Activated CD4-positive, CD25-positive, alpha-beta regulatory T cell treated with anti-CD3 and anti-CD28 coated beads, Interleukin-2, amount 50 U/mL, for 16 hours (primary cell): Measurements from ENCODE around the gene TMLHE.
"Not testable (repeated sequence)": the region's sequence is repeated elsewhere in the genome, so short reads cannot be mapped to it uniquely, and the experiment has no call there.

Experiments used
- DNase-seq: peaks from one replicate; pipeline ENCODE4 v3.0.0-alpha.2; 2020; ENCODE audit warnings: low read depth, low spot score

Gene TMLHE, protein sequence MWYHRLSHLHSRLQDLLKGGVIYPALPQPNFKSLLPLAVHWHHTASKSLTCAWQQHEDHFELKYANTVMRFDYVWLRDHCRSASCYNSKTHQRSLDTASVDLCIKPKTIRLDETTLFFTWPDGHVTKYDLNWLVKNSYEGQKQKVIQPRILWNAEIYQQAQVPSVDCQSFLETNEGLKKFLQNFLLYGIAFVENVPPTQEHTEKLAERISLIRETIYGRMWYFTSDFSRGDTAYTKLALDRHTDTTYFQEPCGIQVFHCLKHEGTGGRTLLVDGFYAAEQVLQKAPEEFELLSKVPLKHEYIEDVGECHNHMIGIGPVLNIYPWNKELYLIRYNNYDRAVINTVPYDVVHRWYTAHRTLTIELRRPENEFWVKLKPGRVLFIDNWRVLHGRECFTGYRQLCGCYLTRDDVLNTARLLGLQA

GRCh38 chrX:155612312-155613224 is at the start of gene TMLHE, which contains the start of gene SPRY3:
TSS of gene TMLHE (minus strand) at chrX:155612952. CDS start at chrX:155545276, 67,676 bp downstream.
TSS of gene SPRY3 (plus strand) at chrX:155612586.
- peak; percentile 19 for DNase-seq

DNA sequence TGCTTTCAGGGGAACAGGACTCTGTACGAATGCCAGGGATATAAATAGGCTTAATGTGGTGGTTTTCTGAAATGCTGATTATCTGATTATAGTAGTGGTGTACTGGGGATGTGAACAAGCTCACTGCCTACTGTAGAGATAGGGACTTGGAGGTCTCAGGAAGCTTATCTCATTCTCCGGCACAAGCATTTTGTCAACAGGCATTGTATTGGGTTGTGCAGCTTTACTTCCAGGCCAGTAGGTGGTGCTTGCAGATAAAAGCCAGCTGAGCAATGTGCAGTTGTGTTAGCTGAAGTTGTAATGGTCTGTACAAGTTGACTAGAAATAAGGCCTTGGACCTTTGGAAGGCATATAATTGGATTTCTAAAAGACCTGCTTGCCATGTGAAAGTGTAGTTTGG is 49.5 kb upstream of the TMLHE start:
- DNase-seq, result no peak

- no peak for DNase-seq
Observed at GRCh38 chrX:155645180-155645579, 32.4 kb upstream of the TMLHE start.

- DNase-seq, result no peak
Observed at GRCh38 chrX:155643240-155643639, 30.5 kb upstream of the TMLHE start.

DNA sequence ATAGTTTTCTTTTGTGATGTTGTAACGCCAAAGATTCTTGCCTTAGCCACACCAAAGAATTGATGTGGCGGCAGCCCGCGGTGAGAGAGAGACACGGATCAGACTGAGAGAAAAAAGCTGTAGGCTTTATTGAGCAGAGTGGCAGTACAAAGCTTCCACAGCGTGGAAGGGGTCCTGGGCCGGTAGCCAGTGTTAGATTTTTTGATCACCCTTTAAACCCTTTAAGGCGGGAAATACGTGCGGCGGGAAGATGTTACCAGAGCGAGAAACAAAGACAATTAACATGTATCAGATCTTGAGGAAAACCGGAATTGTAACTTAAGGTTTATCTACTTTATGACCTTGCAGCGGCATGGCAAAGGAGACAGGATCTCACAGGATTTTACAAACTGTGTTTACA is 28.6 kb upstream of the TMLHE start:
- DNase-seq, result not testable (repeated sequence)

DNA sequence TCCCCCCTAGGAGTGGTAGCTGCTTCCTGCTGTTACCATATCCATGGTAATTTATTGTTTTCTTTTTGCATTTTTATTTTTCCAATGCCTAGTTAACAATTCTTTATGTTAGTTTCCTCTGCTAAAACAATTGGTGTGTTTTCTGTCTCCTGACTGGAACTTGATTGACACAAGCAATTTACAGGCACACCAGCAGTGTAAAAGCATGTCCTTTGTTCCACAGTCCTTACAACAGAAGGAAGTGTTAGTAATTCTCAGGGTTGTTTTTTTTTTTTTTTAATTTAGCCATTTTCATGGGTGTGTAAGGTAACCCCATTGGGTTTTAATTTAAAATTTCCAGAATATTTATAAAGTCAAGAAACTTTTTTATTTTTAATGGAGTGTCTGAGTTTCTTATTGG is 25.0 kb upstream of the TMLHE start:
- DNase-seq, result no peak

DNA sequence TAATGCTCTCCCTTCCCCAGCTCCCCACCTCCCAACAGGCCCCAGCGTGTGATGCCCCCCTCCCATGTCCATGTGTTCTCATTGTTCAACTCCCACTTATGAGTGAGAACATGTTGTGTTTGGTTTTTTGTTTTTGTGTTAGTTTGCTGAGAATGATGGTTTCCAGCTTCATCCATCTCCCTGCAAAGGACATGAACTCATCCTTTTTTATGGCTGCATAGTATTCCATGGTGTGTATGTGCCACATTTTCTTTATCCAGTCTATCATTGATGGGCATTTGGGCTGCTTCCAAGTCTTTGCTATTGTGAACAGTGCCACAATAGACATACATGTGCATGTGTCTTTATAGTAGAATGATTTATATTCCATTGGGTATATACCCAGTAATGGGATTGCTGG is 22.3 kb upstream of the TMLHE start:
- not testable (repeated sequence) for DNase-seq

GRCh38 chrX:155632431-155633100 is 19.8 kb upstream of the TMLHE start:
- no peak for DNase-seq

DNA sequence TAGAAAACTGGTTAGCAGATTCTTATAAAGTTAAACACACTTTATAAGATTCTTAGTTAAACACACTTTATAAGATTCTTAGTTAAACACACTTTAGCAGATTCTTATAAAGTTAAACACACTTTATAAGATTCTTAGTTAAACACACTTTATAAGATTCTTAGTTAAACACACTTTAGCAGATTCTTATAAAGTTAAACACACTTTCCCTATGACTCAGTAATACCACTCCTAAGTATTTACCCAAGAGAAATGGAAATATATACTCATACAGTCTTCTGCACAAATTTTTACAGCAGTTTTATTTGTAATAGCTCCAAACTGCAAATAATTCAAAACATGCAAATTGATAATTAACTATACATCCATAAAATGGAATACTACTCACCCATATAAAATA is 7.4 kb upstream of the TMLHE start:
- not testable (repeated sequence) for DNase-seq

- DNase-seq, result no peak
Observed at GRCh38 chrX:155615938-155616337, 3.2 kb upstream of the TMLHE start.

GRCh38 chrX:155613927-155614559 is 1.3 kb upstream of the TMLHE start:
- DNase-seq, result no peak

GRCh38 chrX:155611302-155611701 is 1.4 kb downstream of the TMLHE start:
- no peak for DNase-seq

DNA sequence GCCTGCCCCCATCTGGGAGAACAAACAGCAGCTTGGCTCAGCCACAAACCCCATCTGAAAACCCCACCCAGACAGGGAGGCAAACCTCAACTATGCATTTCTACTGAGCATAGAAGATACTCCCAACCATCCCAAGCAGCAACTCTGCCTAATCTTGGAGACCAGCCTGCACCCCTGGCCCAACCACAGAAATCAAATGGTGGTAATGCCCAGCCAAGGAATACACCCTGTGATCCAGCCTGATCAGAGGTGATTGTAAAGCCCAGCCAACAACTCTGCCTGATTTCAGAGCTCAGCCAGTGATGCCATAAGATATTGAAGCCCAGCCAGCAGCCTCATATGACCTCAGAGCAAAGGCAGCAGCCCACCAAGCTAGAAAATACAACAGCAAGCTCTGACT is 19.8 kb downstream of the TMLHE start:
- DNase-seq, result no peak

DNA sequence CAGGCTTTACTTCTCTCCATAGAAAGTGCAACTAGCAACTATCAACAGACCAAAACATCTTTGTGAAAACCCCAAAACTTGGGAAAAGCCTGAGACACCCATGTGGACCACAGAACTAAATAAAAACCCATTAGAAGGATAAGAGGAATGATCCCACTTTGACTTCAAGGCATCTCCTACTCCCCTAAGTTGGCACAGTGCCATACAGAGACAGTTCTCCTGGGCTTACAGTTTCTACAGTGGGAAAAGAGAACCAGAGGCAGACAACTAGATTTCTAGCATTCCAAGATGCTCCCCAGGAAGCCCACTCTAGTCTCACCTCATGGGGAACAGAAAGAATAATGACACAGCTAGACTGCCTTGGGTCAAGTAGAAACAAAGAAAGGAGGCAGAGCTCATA is 20.4 kb downstream of the TMLHE start:
- DNase-seq, result no peak

DNA sequence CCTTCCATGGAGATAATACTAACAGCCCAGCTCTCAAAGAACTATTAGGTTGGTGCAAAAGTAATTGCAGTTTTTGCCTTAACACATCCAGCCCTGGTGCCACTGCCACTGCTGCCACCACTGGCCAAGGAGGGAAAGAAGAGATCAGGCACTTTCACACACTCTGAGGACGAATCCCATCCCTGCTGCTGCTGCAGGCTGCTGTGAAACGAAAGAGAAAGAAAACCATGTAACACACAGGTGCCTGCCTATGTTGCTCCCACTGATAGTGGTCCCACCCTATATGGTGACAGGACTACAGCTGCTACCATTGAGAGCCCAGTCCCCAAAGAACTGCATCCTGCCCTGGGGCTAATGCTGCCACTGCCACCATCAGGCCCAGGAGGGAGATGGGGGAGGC is 35.1 kb downstream of the TMLHE start:
- DNase-seq, result no peak

- no peak for DNase-seq
Observed at GRCh38 chrX:155563099-155563498, 49.7 kb downstream of the TMLHE start.

DNA sequence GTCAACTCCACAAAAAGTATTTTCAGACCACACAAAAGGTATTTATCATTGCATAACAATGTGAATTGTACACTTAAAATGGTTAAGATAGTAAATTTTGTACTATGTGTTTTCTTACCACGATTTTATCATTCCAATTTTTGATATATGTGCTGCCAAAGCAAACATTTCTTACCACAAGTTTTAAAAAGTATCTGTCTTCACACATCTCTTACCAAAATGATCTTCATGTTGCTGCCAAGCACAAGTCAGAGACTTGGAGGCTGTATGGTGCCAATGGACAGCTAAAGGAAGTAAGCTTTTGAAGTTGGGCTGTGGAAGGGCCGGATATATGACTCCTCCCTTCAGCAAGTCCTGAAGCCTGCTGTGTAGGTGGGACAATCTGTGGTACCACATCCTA is 67.9 kb downstream of the TMLHE start:
- no peak for DNase-seq

DNA sequence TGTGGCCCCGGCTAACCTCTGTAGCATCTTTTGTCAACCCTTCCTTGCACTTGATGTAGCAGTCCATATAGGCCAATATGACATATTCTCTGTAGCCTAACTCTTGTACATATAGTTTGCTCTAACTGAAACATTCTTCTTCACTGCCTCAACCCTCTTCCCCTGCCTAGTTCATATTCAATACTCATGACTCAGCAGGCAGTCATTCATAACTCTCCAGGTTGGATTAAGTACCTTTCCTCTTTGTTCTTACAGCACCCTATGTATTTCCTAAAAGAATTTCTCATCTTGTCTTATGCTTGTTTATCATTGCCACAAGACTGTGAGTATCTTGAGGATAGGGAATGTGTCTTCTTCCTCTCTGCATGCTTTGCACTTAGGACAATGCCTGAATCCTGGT is 76.9 kb downstream of the TMLHE start:
- DNase-seq, result no peak

- no peak for DNase-seq
Observed at GRCh38 chrX:155534800-155535199, 78.0 kb downstream of the TMLHE start.

- DNase-seq, result not testable (repeated sequence)
Observed at GRCh38 chrX:155527023-155527422, 85.7 kb downstream of the TMLHE start.

DNA sequence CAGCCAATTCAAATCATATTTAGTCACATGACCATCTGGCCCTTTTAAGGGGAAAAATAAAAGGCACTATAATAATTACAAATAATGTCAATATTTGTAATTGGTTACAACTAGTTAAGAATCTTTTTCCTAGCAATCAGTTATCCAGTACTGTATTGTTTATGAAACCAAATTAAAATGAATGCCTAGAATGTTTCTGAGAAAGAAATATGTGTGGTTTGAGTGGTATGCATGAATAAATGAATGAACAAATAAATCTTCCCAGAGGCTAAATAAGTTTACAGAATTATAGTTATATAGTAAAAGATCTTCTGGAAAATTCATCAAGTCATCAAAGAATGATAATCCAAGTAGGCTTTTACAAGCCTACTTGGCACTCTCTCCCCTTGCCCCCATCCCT is 98.5 kb downstream of the TMLHE start:
- DNase-seq, result no peak

- DNase-seq, result no peak
Observed at GRCh38 chrX:155505296-155505695, 107.5 kb downstream of the TMLHE start.
